SK-N-SH treated with all-trans-retinoic acid at 6 μM for 48 hours (cell line): Measurements from ENCODE around the gene DCAF15.

Source experiments
- ATAC-seq: fragments of 200-7000 bp; cut with Tn5 transposase; 3 replicates; pipeline ENCODE4 v1.9.1; 2020; ENCODE audit warnings: mild to moderate bottlenecking, moderate library complexity
- BACH2 ChIP-seq: fragments of 250-450 bp; sonication (Bioruptor Pico); IDR thresholded peaks from 2 replicates; pipeline ENCODE4 v1.9.0; 2021; ENCODE audit warnings: mild to moderate bottlenecking, borderline replicate concordance
- CREB5 ChIP-seq: fragments of 250-450 bp; sonication (Bioruptor Pico); IDR thresholded peaks from 2 replicates; pipeline ENCODE4 v1.5.1; 2020; ENCODE audit warnings: low read depth, mild to moderate bottlenecking, moderate library complexity
- CSDC2 ChIP-seq: fragments of 250-450 bp; sonication (Bioruptor Pico); IDR thresholded peaks from 2 replicates; pipeline ENCODE4 v1.5.0; 2020; ENCODE audit warnings: mild to moderate bottlenecking, moderate library complexity
- CSRNP3 ChIP-seq: fragments of 250-450 bp; sonication (Bioruptor Pico); IDR thresholded peaks from 2 replicates; pipeline ENCODE4 v1.5.1; 2021; ENCODE audit warnings: mild to moderate bottlenecking, moderate library complexity
- ESRRG ChIP-seq: fragments of 250-450 bp; sonication (Bioruptor Pico); IDR thresholded peaks from 2 replicates; pipeline ENCODE4 v1.6.1; 2021; ENCODE audit warnings: mild to moderate bottlenecking
- GLIS3 ChIP-seq: fragments of 250-450 bp; sonication (Bioruptor Pico); IDR thresholded peaks from 2 replicates; pipeline ENCODE4 v1.5.0; 2020; ENCODE audit warnings: mild to moderate bottlenecking, moderate library complexity
- OSR1 ChIP-seq: fragments of 250-450 bp; sonication (Bioruptor Pico); IDR thresholded peaks from 2 replicates; pipeline ENCODE4 v1.8.0; 2022; ENCODE audit warnings: moderate library complexity, mild to moderate bottlenecking, inconsistent platforms
- PATZ1 ChIP-seq: fragments of 250-450 bp; sonication (Bioruptor Pico); IDR thresholded peaks from 2 replicates; pipeline ENCODE4 v1.8.0; 2020; ENCODE audit warnings: mild to moderate bottlenecking, moderate library complexity, borderline replicate concordance
- POU6F1 ChIP-seq: fragments of 250-450 bp; sonication (Bioruptor Pico); IDR thresholded peaks from 2 replicates; pipeline ENCODE4 v1.8.0; 2021; ENCODE audit warnings: low read depth, mild to moderate bottlenecking, moderate library complexity, borderline replicate concordance
- PPARA ChIP-seq: fragments of 250-450 bp; sonication (Bioruptor Pico); IDR thresholded peaks from 2 replicates; pipeline ENCODE4 v1.5.0; 2020; ENCODE audit warnings: mild to moderate bottlenecking, borderline replicate concordance
- RARB ChIP-seq: fragments of 250-450 bp; sonication (Bioruptor Pico); IDR thresholded peaks from 2 replicates; pipeline ENCODE4 v1.8.0; 2021; ENCODE audit warnings: mild to moderate bottlenecking, moderate library complexity
- TCF4 ChIP-seq: fragments of 250-450 bp; sonication (Bioruptor Pico); IDR thresholded peaks from 2 replicates; pipeline ENCODE4 v1.8.0; 2021; ENCODE audit warnings: mild to moderate bottlenecking, moderate library complexity, borderline replicate concordance
- TOX ChIP-seq: fragments of 250-450 bp; sonication (Bioruptor Pico); IDR thresholded peaks from 2 replicates; pipeline ENCODE4 v1.8.0; 2021; ENCODE audit warnings: mild to moderate bottlenecking, moderate library complexity, borderline replicate concordance
- TSHZ2 ChIP-seq: fragments of 250-450 bp; sonication (Bioruptor Pico); IDR thresholded peaks from 2 replicates; pipeline ENCODE4 v1.5.0; 2020; ENCODE audit warnings: mild to moderate bottlenecking, moderate library complexity
- ZC3H10 ChIP-seq: fragments of 250-450 bp; sonication (Bioruptor Pico); IDR thresholded peaks from 2 replicates; pipeline ENCODE4 v1.5.1; 2021; ENCODE audit warnings: mild to moderate bottlenecking, moderate library complexity
- ZFP30 ChIP-seq: fragments of 450-650 bp; formaldehyde crosslinking; IDR thresholded peaks from 2 replicates; pipeline ENCODE4 v1.5.0; 2022; ENCODE audit warnings: mild to moderate bottlenecking, moderate library complexity
- ZNF565 ChIP-seq: fragments of 450-650 bp; formaldehyde crosslinking; conservative IDR thresholded peaks from 2 replicates; pipeline ENCODE4 v1.5.0; 2020; ENCODE audit warnings: low read depth, mild to moderate bottlenecking, moderate library complexity
- ZNF70 ChIP-seq: fragments of 450-650 bp; formaldehyde crosslinking; IDR thresholded peaks from 2 replicates; pipeline ENCODE4 v1.5.0; 2020; ENCODE audit warnings: mild to moderate bottlenecking, moderate library complexity

The DCAF15 gene

GRCh38 chr19:13990085-13990484 is 37.8 kb downstream of the DCAF15 start:
- no peak for ATAC-seq
- no peak for TF ChIP-seq CSRNP3 (CRISPR knock-in tag)
- no peak for TF ChIP-seq RARB (CRISPR knock-in tag)
- no peak for TF ChIP-seq OSR1 (CRISPR knock-in tag)
- TF ChIP-seq TOX (CRISPR knock-in tag) = no peak
- no peak for TF ChIP-seq ESRRG (CRISPR knock-in tag)
- TF ChIP-seq ZFP30 (CRISPR knock-in tag) = no peak
- TF ChIP-seq GLIS3 = no peak
- no peak for TF ChIP-seq TCF4 (CRISPR knock-in tag)
- no peak for TF ChIP-seq PPARA
- TF ChIP-seq CREB5 (CRISPR knock-in tag) = no peak
- no peak for TF ChIP-seq POU6F1
- no peak for TF ChIP-seq PATZ1
- no peak for TF ChIP-seq ZNF565
- no peak for TF ChIP-seq BACH2 (CRISPR knock-in tag)
- no peak for TF ChIP-seq ZC3H10 (CRISPR knock-in tag)
- no peak for TF ChIP-seq TSHZ2 (CRISPR knock-in tag)
- TF ChIP-seq ZNF70 (CRISPR knock-in tag) = no peak

- TF ChIP-seq OSR1 (CRISPR knock-in tag) = no peak
- no peak for TF ChIP-seq TSHZ2 (CRISPR knock-in tag)
- TF ChIP-seq, all 23 proteins: peak for 0
- ATAC-seq = no peak
Observed at GRCh38 chr19:13992025-13992424, 39.7 kb downstream of the DCAF15 start.

- ATAC-seq = peak; percentile 64
- TF ChIP-seq CSDC2 (no peak), TSHZ2 (CRISPR knock-in tag) (peak; percentile 35; the same call in 1 of the 2 replicates)
Observed at GRCh38 chr19:13993590-13994300, 41.4 kb downstream of the DCAF15 start.
